SIG-M5 (cell line): ENCODE results near the gene ATP6V0C.

Source experiments
- DNase-seq: peaks from one replicate; lab custom pipeline; 2025; lab: John Stamatoyannopoulos, UW

Gene ATP6V0C

GRCh38 chr16:2513405-2514332, at the start of gene ATP6V0C:
Gene ATP6V0C (plus strand): TSS chr16:2513952. CDS start chr16:2514104, 152 bp downstream.
- DNase-seq = no peak

GRCh38 chr16:2464333-2464732, 49.4 kb upstream of the ATP6V0C start:
- no peak for DNase-seq

GRCh38 chr16:2465653-2466415, 47.9 kb upstream of the ATP6V0C start:
- no peak for DNase-seq

- DNase-seq = no peak
Measured at GRCh38 chr16:2466667-2467527, 46.9 kb upstream of the ATP6V0C start.

- DNase-seq = no peak
Measured at GRCh38 chr16:2467528-2468232, 46.1 kb upstream of the ATP6V0C start.

GRCh38 chr16:2468233-2468724, 45.5 kb upstream of the ATP6V0C start:
- no peak for DNase-seq

- DNase-seq = no peak
Measured at GRCh38 chr16:2468725-2469398, 44.9 kb upstream of the ATP6V0C start.

- no peak for DNase-seq
Measured at GRCh38 chr16:2469399-2470233, 44.1 kb upstream of the ATP6V0C start.

- no peak for DNase-seq
Measured at GRCh38 chr16:2470234-2470601, 43.5 kb upstream of the ATP6V0C start.

GRCh38 chr16:2470603-2471015, 43.1 kb upstream of the ATP6V0C start:
- no peak for DNase-seq

GRCh38 chr16:2471016-2471652, 42.6 kb upstream of the ATP6V0C start, which contains the start of gene NTN3:
Gene NTN3 (plus strand): TSS chr16:2471297. CDS start chr16:2471702, 405 bp downstream.
- DNase-seq = no peak

- no peak for DNase-seq
Measured at GRCh38 chr16:2471653-2472487, 41.9 kb upstream of the ATP6V0C start.

GRCh38 chr16:2472488-2472864, 41.3 kb upstream of the ATP6V0C start:
- DNase-seq = no peak

GRCh38 chr16:2472885-2473445, 40.8 kb upstream of the ATP6V0C start:
- no peak for DNase-seq

GRCh38 chr16:2473446-2473926, 40.3 kb upstream of the ATP6V0C start:
- DNase-seq = no peak

- no peak for DNase-seq
Measured at GRCh38 chr16:2473999-2474876, 39.5 kb upstream of the ATP6V0C start.
